Fibroblast of lung (primary cell): Measurements from ENCODE around the gene SBNO1.

Source experiments
- EZH2 ChIP-seq: IDR thresholded peaks from 2 replicates; pipeline ENCODE4 v1.5.1; 2012; ENCODE audit warnings: low read length, control low read depth, mild to moderate bottlenecking; ENCODE audit errors: missing control alignments
- TF ChIP-seq, protein P1 (sequence below), 2 donors: IDR thresholded peaks in 1 of 2; conservative IDR thresholded peaks in 1 of 2; 1 replicate in 1 of 2; 2 replicates in 1 of 2; pipeline ENCODE4 v1.5.1; 2011 to 2012; ENCODE audit warnings: low read length in 2 of 2, control low read depth in 1 of 2, inconsistent platforms in 1 of 2, low read depth in 1 of 2, mild to moderate bottlenecking in 1 of 2

DNA sequence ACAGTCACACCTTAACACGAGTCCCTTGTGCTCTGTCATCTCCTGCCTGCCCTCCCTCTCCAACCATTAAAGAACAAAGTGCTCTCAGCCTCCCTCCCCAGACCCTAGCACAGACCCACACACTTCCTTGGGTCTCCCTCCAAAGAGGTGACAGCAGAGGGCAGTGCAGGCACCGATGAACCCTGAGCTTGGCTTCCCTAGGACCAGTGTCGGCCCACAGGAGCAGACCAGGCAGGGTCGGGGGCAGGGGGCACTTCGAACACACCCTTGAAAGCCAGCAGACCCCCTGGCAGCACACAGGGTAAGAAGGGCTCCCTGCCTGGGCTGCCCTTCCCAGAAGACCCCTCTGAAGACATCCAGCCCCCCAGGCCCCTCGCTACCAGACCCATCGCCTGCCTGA lies 100.0 kb downstream of the SBNO1 start:
- TF ChIP-seq, protein P1, sequence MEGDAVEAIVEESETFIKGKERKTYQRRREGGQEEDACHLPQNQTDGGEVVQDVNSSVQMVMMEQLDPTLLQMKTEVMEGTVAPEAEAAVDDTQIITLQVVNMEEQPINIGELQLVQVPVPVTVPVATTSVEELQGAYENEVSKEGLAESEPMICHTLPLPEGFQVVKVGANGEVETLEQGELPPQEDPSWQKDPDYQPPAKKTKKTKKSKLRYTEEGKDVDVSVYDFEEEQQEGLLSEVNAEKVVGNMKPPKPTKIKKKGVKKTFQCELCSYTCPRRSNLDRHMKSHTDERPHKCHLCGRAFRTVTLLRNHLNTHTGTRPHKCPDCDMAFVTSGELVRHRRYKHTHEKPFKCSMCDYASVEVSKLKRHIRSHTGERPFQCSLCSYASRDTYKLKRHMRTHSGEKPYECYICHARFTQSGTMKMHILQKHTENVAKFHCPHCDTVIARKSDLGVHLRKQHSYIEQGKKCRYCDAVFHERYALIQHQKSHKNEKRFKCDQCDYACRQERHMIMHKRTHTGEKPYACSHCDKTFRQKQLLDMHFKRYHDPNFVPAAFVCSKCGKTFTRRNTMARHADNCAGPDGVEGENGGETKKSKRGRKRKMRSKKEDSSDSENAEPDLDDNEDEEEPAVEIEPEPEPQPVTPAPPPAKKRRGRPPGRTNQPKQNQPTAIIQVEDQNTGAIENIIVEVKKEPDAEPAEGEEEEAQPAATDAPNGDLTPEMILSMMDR (conservative IDR thresholded peaks at IDR 0.05 in 1 of 2, IDR thresholded peaks at IDR 0.05 in 1 of 2; ENCODE audit: low read depth in 1 of 2, low read length in 2 of 2) = no peak
- no peak for TF ChIP-seq EZH2
